Osteoblast (primary cell): Measurements from ENCODE around the gene ANKRD40CL. TPM values are rescaled to one million over a fixed set of nuclear protein-coding genes. Genes with fewer than 3 reads are reported as not detected.

ENCODE experiments used
- DNase-seq: peaks from one replicate; pipeline ENCODE4 v3.0.0; 2011; ENCODE audit warnings: low spot score, mixed read lengths; ENCODE audit not compliant: insufficient read length; ENCODE audit errors: missing footprints
- H2AFZ ChIP-seq: 2 replicates; pipeline ENCODE4 v1.6.0; 2011; ENCODE audit warnings: mild to moderate bottlenecking, low read length
- H3K27ac ChIP-seq: 2 replicates; pipeline ENCODE4 v1.5.1; 2011; ENCODE audit warnings: mild to moderate bottlenecking, low read depth, low read length, moderate library complexity
- H3K27me3 ChIP-seq: 2 replicates; pipeline ENCODE4 v1.6.0; 2012; ENCODE audit warnings: mild to moderate bottlenecking, control low read depth, inconsistent platforms, low read length, moderate library complexity; ENCODE audit not compliant: insufficient read depth
- H3K36me3 ChIP-seq: 2 replicates; pipeline ENCODE4 v1.5.1; 2011; ENCODE audit warnings: mild to moderate bottlenecking, low read length, control low read depth, moderate library complexity; ENCODE audit not compliant: insufficient read depth
- H3K4me1 ChIP-seq: 2 replicates; pipeline ENCODE4 v1.5.1; 2011; ENCODE audit warnings: mild to moderate bottlenecking, low read length, control low read depth, moderate library complexity; ENCODE audit not compliant: insufficient read depth
- H3K4me2 ChIP-seq: 2 replicates; pipeline ENCODE4 v1.6.0; 2011; ENCODE audit warnings: mild to moderate bottlenecking, low read length; ENCODE audit not compliant: insufficient read depth
- H3K4me3 ChIP-seq: fragments of 200-600 bp; sonication (generic); 3 replicates; pipeline ENCODE4 v1.5.1; 2012; ENCODE audit warnings: mild to moderate bottlenecking, low read length, inconsistent platforms; ENCODE audit not compliant: insufficient read depth
- H3K79me2 ChIP-seq: 2 replicates; pipeline ENCODE4 v1.6.0; 2012; ENCODE audit warnings: mild to moderate bottlenecking, low read length, control low read depth, inconsistent platforms; ENCODE audit not compliant: insufficient read depth
- H3K9me3 ChIP-seq: 2 replicates; pipeline ENCODE4 v1.5.1; 2011; ENCODE audit warnings: low read depth, low read length, control low read depth
- H4K20me1 ChIP-seq: 2 replicates; pipeline ENCODE4 v1.6.0; 2012; ENCODE audit warnings: mild to moderate bottlenecking, low read length, control low read depth; ENCODE audit not compliant: insufficient read depth
- total RNA-seq: library from RNA; depleted of rRNA; stranded (reverse); fragments of >200 nt; gene quantifications from 2 replicates; pipeline ENCODE4 v1.2.3, GENCODE V29; 2012
- TF ChIP-seq, protein P1 (sequence below): IDR thresholded peaks from 2 replicates; pipeline ENCODE4 v1.5.1; 2011; ENCODE audit warnings: mild to moderate bottlenecking, low read depth, low read length, moderate library complexity; ENCODE audit errors: extremely low read depth

Gene ANKRD40CL
- total RNA-seq, 1 donor: 0.36 TPM

DNA sequence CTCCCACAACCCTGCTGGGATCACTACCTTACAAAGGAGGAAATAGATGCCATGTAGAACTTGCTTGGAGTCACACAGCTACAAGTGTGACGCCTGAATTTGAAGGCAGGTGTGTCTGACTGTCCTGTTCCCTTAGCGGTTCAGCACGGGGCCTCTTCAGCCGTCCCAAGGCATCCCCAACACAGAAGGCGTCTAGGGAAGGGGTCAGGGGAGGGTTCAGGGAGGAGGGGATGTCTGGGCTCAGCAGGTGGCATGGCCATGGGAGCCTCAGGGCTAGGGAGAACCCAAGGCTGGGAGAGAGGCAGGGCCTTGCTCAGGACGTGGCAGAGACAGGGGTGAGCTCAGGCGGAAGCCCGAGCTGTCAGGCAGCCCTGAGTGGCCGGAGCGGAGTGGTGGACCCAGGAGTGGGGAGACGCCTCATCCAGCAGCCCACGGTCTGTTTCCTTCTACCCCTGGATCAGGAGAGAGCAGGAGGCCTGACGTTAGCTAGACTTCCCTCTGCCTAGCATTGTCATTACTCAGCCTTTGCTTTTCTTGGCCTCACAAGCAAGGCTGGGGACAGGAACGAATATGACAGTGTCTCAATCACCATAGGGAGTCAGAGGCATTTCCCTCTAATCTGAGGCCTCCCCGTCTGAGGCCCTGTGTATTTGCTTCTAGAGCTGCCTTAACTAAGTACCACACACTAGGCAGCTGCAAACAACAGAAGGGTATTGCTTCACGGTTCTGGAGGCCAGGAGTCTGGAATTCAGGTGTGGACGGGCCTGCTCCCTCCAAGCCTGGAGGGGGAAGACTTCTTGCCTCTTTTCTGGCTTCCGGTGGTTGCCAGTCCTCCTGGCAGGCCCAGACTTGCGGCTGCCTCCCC, 31.3 kb upstream of the ANKRD40CL start:
- Histone ChIP-seq H3K4me2 (no peak overlapping the region), H3K9me3 (no peaks in the 10 kb centered on the region), H3K4me3 (no peak overlapping the region), H4K20me1 (no peaks in the 10 kb centered on the region), H3K4me1 (no peaks in the 10 kb centered on the region), H2AFZ (peak overlapping the region; percentile 56), H3K36me3 (no peaks in the 10 kb centered on the region), H3K27me3 (no peaks in the 10 kb centered on the region), H3K79me2 (no peaks in the 10 kb centered on the region), H3K27ac (no peak overlapping the region)
- TF ChIP-seq, protein P1, sequence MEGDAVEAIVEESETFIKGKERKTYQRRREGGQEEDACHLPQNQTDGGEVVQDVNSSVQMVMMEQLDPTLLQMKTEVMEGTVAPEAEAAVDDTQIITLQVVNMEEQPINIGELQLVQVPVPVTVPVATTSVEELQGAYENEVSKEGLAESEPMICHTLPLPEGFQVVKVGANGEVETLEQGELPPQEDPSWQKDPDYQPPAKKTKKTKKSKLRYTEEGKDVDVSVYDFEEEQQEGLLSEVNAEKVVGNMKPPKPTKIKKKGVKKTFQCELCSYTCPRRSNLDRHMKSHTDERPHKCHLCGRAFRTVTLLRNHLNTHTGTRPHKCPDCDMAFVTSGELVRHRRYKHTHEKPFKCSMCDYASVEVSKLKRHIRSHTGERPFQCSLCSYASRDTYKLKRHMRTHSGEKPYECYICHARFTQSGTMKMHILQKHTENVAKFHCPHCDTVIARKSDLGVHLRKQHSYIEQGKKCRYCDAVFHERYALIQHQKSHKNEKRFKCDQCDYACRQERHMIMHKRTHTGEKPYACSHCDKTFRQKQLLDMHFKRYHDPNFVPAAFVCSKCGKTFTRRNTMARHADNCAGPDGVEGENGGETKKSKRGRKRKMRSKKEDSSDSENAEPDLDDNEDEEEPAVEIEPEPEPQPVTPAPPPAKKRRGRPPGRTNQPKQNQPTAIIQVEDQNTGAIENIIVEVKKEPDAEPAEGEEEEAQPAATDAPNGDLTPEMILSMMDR: no peak
- peak; percentile 87 for DNase-seq

GRCh38 chr17:50797135-50797810, 30.0 kb upstream of the ANKRD40CL start:
- Histone ChIP-seq H3K36me3 (no peaks in the 10 kb centered on the region), H4K20me1 (no peaks in the 10 kb centered on the region), H3K27me3 (no peaks in the 10 kb centered on the region), H3K79me2 (no peaks in the 10 kb centered on the region), H3K9me3 (no peaks in the 10 kb centered on the region), H3K4me2 (no peak overlapping the region), H2AFZ (no peak overlapping the region), H3K4me3 (no peak overlapping the region), H3K4me1 (no peaks in the 10 kb centered on the region), H3K27ac (no peak overlapping the region)
- DNase-seq: no peak
- TF ChIP-seq, protein P1: no peak

DNA sequence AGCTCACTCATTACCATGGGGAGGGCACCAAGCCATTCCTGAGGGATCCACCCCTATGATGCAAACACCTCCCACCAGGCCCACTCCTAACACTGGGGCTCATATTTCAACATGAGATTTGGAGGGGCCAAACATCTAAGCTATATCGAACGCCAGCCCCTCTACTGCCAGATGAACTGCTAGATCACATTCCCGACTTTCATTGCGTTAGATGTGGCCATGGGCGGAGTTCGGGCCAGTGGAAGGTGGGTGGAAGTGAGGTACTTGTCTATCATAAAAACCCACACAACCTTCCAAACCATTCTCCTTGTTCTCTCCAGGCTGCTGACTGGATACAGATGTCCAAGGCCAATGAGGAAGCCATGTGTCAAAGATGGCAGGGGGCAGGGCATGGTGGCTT, 27.0 kb upstream of the ANKRD40CL start:
- TF ChIP-seq, protein P1: no peak
- Histone ChIP-seq H3K27me3 (no peaks in the 10 kb centered on the region), H3K4me2 (no peak overlapping the region), H3K27ac (no peak overlapping the region), H3K36me3 (no peaks in the 10 kb centered on the region), H3K79me2 (no peaks in the 10 kb centered on the region), H3K4me1 (no peaks in the 10 kb centered on the region), H3K9me3 (no peaks in the 10 kb centered on the region), H2AFZ (no peak overlapping the region), H3K4me3 (no peak overlapping the region), H4K20me1 (no peaks in the 10 kb centered on the region)
- no peak for DNase-seq

DNA sequence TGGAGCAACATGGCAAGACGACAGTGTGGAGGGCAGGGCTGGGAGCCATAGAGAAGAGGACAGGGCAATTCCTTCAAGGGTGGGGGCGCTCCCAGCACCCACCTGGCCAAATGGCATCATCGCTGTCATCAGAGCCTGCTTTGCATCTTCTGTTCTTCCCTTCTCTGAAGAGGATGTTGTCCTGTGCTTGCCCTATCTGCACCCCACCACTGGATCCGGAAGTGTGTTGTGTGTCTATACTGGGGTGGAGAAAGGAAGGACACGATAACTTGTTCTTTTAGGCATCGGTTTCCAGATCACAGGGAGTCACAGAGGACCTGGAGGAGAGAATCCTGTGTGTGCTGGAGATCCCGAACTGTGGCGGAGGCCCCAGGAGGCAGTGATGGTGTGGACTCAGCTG, 25.7 kb upstream of the ANKRD40CL start:
- Histone ChIP-seq H3K4me1 (no peaks in the 10 kb centered on the region), H3K4me2 (no peak overlapping the region), H2AFZ (no peak overlapping the region), H4K20me1 (no peaks in the 10 kb centered on the region), H3K79me2 (no peaks in the 10 kb centered on the region), H3K9me3 (no peaks in the 10 kb centered on the region), H3K36me3 (no peaks in the 10 kb centered on the region), H3K27me3 (no peaks in the 10 kb centered on the region), H3K27ac (no peak overlapping the region), H3K4me3 (no peak overlapping the region)
- no peak for DNase-seq
- TF ChIP-seq, protein P1: no peak
